ENCODE results near the gene SCMH1.

SCMH1 gene

GRCh38 chr1:41167667-41168066, 74.4 kb downstream of the SCMH1 start:
- H3K27ac ChIP-seq: no peak overlapping the region
- in situ Hi-C loops (cut with HindIII; ENCODE audit: low pct_ligation_motif_present, low sequenced_read_pairs): no loop called here
- no peak overlapping the region for H3K4me3 ChIP-seq (ENCODE audit: low read depth, low read length)
- no peak for DNase-seq
- no peaks in the 10 kb centered on the region for H3K27me3 ChIP-seq (replicated peaks)
- no peaks in the 10 kb centered on the region for H3K36me3 ChIP-seq (replicated peaks)
- TF ChIP-seq CTCF (IDR thresholded peaks at IDR 0.05; ENCODE audit: low read depth, low read length, missing control alignments): no peak

GRCh38 chr1:41164727-41165126, 77.4 kb downstream of the SCMH1 start:
- Histone ChIP-seq H3K36me3 (replicated peaks) (no peaks in the 10 kb centered on the region), H3K4me3 (ENCODE audit: low read depth, low read length) (no peak overlapping the region), H3K27me3 (replicated peaks) (no peaks in the 10 kb centered on the region), H3K27ac (no peak overlapping the region)
- in situ Hi-C loops (cut with HindIII; ENCODE audit: low pct_ligation_motif_present, low sequenced_read_pairs): no loop called here
- no peak for DNase-seq
- no peak for TF ChIP-seq CTCF (IDR thresholded peaks at IDR 0.05; ENCODE audit: low read depth, low read length, missing control alignments)

GRCh38 chr1:41162441-41162840, 79.7 kb downstream of the SCMH1 start:
- no peaks in the 10 kb centered on the region for H3K36me3 ChIP-seq (replicated peaks)
- no peak for DNase-seq
- in situ Hi-C loops (cut with HindIII; ENCODE audit: low pct_ligation_motif_present, low sequenced_read_pairs): no loop called here

GRCh38 chr1:41161846-41162245, 80.3 kb downstream of the SCMH1 start:
- no peak for DNase-seq
- no peak overlapping the region for H3K4me3 ChIP-seq (ENCODE audit: low read depth, low read length)
- no peak overlapping the region for H3K27ac ChIP-seq
- in situ Hi-C loops (cut with HindIII; ENCODE audit: low pct_ligation_motif_present, low sequenced_read_pairs): no loop called here
- no peaks in the 10 kb centered on the region for H3K36me3 ChIP-seq (replicated peaks)
- no peak for TF ChIP-seq CTCF (IDR thresholded peaks at IDR 0.05; ENCODE audit: low read depth, low read length, missing control alignments)
- no peaks in the 10 kb centered on the region for H3K27me3 ChIP-seq (replicated peaks)

More at GRCh38 chr1:41162441-41162840, 79.7 kb downstream of the SCMH1 start:
- TF ChIP-seq CTCF (IDR thresholded peaks at IDR 0.05; ENCODE audit: low read depth, low read length, missing control alignments): no peak
- Histone ChIP-seq H3K27ac (no peak overlapping the region), H3K27me3 (replicated peaks) (no peaks in the 10 kb centered on the region), H3K4me3 (ENCODE audit: low read depth, low read length) (no peak overlapping the region)

GRCh38 chr1:41160498-41161110, 81.5 kb downstream of the SCMH1 start:
- H3K36me3 ChIP-seq (replicated peaks): no peaks in the 10 kb centered on the region

More at GRCh38 chr1:41160498-41161110, 81.5 kb downstream of the SCMH1 start:
- DNase-seq: no peak
- TF ChIP-seq CTCF (IDR thresholded peaks at IDR 0.05; ENCODE audit: low read depth, low read length, missing control alignments): no peak
- in situ Hi-C loops (cut with HindIII; ENCODE audit: low pct_ligation_motif_present, low sequenced_read_pairs): no loop called here
- no peak overlapping the region for H3K27ac ChIP-seq
- no peak overlapping the region for H3K4me3 ChIP-seq (ENCODE audit: low read depth, low read length)
- no peaks in the 10 kb centered on the region for H3K27me3 ChIP-seq (replicated peaks)
